Umbilical cord (tissue), 2 donors: Measurements from ENCODE around the gene STPG3. TPM values are rescaled to one million over a fixed set of nuclear protein-coding genes. Genes with fewer than 3 reads are reported as not detected.

Experiments
- DNase-seq: peaks from one replicate; pipeline ENCODE4 v3.0.0-alpha.2; 2015; ENCODE audit warnings: low spot score
- total RNA-seq: library from RNA; depleted of rRNA; stranded (reverse); fragments of >200 nt; gene quantifications from one replicate; pipeline ENCODE4 v1.2.3, GENCODE V29; 2014; ENCODE audit warnings: low replicate concordance; ENCODE audit not compliant: insufficient read depth

Gene STPG3
- total RNA-seq, 1 donor from 2014 or later, result 1.9 TPM

GRCh38 chr9:137300567-137301080 lies 49.5 kb downstream of the STPG3 start:
- no peak for DNase-seq

DNA sequence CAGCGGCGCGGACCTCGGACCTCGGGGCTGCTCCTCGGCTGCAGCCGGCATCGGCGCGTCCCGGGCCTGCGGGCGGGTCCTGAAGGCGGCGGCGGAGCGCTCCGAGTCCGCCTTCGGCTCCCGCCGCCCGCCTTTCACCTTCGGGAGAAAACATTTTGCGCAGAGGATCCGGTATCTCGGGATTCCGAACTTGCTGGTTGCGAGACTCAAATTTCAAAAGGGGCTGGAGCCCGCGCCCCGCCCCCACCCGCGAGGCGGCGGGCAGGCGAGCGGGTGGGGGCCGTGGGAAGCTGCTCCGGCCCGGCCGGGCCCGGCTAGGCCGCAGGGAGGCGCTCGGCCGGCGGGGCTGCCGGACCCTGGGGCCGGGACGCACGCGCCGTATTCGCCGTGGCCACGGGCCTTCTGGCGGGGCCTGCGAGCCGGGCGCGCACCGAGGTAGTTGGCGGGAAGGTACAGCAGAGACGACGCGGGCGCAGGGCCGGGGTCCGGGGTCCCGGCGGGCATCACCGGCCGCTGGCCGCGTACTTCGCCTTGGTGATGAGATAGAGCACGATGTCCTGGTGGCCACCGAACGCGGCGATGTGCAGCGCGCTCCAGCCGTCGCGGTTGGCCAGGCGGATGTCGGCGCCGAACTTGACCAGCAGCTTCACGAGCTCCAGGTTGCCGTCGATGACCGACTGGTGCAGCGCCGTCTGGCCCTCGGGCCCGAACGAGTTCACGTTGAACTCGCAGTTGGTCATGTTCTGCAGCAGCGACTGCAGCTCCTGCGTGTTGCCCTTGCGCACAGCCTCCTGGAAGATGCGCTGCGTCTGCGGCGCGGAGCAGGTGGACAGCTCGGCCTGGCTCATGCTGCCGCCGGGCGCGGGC lies 50.2 kb downstream of the STPG3 start:
- DNase-seq, result no peak

- peak; percentile 63 for DNase-seq
Measured at GRCh38 chr9:137302118-137302448, 51.0 kb downstream of the STPG3 start, which contains the start of gene NRARP. Gene NRARP (minus strand): TSS chr9:137302271. CDS start chr9:137301928, 343 bp downstream.

DNA sequence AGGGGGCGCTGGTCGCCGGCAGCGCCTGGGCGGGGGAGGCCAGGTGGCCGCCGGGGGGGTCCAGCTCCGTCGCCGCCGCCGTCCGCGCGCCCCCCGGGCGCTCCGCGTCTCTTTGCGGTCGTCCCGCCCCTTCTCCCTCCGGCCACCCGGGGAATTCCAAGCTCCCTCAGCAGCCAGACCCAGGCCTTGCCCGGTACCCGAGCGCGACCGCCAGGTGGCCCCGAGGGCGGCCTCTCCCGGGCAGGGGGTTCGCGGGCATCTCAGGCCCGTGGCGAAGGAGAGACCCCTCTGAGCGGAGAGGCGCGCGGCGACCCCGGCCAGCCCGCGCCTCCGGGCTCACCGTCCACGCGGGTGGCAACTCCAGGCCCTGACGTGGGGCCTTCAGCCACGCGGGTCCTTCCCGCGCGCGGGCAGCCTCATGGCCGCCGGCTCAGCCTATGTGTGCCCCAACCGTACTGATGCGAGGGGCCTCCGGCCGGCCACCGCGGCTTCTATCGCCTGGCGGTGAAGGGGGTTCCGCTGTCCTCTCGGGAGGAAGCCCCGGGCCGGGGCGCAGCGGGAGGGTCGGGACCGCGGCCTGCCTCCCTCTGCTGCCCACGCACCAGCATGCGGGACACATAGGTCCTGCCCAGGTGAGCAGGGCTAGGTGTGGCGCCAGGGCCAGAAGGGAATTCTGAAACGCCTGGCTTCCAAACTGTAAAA lies 51.5 kb downstream of the STPG3 start:
- no peak for DNase-seq

Other genes with a start within 250 kb of the STPG3 start
- gene ABCA2, start 223.0 kb upstream of the STPG3 start, total RNA-seq, result 20.2 TPM
- 0.96 TPM for gene FUT7, start 219.2 kb upstream of the STPG3 start, total RNA-seq
- gene NPDC1, start 205.1 kb upstream of the STPG3 start, total RNA-seq, result 6.5 TPM
- gene ENTPD2, start 197.2 kb upstream of the STPG3 start, total RNA-seq, result not detected
- 2.6 TPM for gene SAPCD2, start 180.7 kb upstream of the STPG3 start, total RNA-seq
- 8.2 TPM for gene UAP1L1, start 173.8 kb upstream of the STPG3 start, total RNA-seq
- 41.4 TPM for gene MAN1B1, start 164.3 kb upstream of the STPG3 start, total RNA-seq
- gene DPP7, start 136.6 kb upstream of the STPG3 start, total RNA-seq, result 67.9 TPM
- 5.1 TPM for gene GRIN1, start 112.1 kb upstream of the STPG3 start, total RNA-seq
- gene LRRC26, start 81.2 kb upstream of the STPG3 start, total RNA-seq, result not detected
- not detected for gene TMEM210, start 79.2 kb upstream of the STPG3 start, total RNA-seq
- 18.3 TPM for gene ANAPC2, start 62.7 kb upstream of the STPG3 start, total RNA-seq
- gene SSNA1, start 62.6 kb upstream of the STPG3 start, total RNA-seq, result 30.8 TPM
- gene TPRN, start 50.5 kb upstream of the STPG3 start, total RNA-seq, result 2.2 TPM
- 33.0 TPM for gene TMEM203, start 45.6 kb upstream of the STPG3 start, total RNA-seq
- gene NDOR1, start 45.6 kb upstream of the STPG3 start, total RNA-seq, result 0.72 TPM
- not detected for gene RNF208, start 29.0 kb upstream of the STPG3 start, total RNA-seq
- 0.96 TPM for gene CYSRT1, start 26.1 kb upstream of the STPG3 start, total RNA-seq
- not detected for gene RNF224, start 23.8 kb upstream of the STPG3 start, total RNA-seq
- gene SLC34A3, start 20.4 kb upstream of the STPG3 start, total RNA-seq, result not detected
- 48.9 TPM for gene TUBB4B, start 10.0 kb upstream of the STPG3 start, total RNA-seq
- 18.8 TPM for gene NELFB, start 4.0 kb downstream of the STPG3 start, total RNA-seq
- 4.3 TPM for gene TOR4A, start 26.4 kb downstream of the STPG3 start, total RNA-seq
- 1.9 TPM for gene NRARP, start 51.0 kb downstream of the STPG3 start, total RNA-seq
- 12.0 TPM for gene EXD3, start 171.9 kb downstream of the STPG3 start, total RNA-seq
- not detected for gene NOXA1, start 172.1 kb downstream of the STPG3 start, total RNA-seq
- not detected for gene ENTPD8, start 190.1 kb downstream of the STPG3 start, total RNA-seq
- 8.7 TPM for gene NSMF, start 208.0 kb downstream of the STPG3 start, total RNA-seq